Left colon (tissue), 2 donors: Measurements from ENCODE around the gene SLC9C1. TPM values are rescaled to one million over a fixed set of nuclear protein-coding genes. Genes with fewer than 3 reads are reported as not detected.
A peak's percentile ranks its signal among the peaks of the same experiment; 100 is the strongest.

Source experiments
- ATAC-seq: fragments of 200-7000 bp; cut with Tn5 transposase; one replicate; pipeline ENCODE4 v1.9.1; 2020; ENCODE audit warnings: mild to moderate bottlenecking, moderate library complexity
- DNase-seq, 2 donors: peaks; one replicate each; pipeline ENCODE4 v3.0.0-alpha.2; 2020
- intact Hi-C, 2 donors: fragments of 100-400 bp; cut with DNase I in 1 of 2; cut with micrococcal nuclease in 1 of 2; formaldehyde crosslinking; loops; one replicate each; pipeline versions ENCODE4 v1.11.2 to v1.14.0; 2022; cut with DNase I, micrococcal nuclease
- total RNA-seq, 2 donors: library from RNA; stranded (reverse); fragmentation: NEBNext Ultra II Directional; extraction: Animal tissue kit (Norgen Biotek cat#: 25700); gene quantifications; one replicate each; pipeline ENCODE4 v1.2.1, GENCODE V29; 2021
- donor health status: DM: no; HTN: no; CAD: no.
- donor health status: DM: yes; HTN: yes; CAD: no.

SLC9C1 gene
- total RNA-seq, 2 donors from 2014 or later: 0.43 to 0.45 TPM

- DNase-seq (no peak), ATAC-seq (no peak)
- intact Hi-C loops: no loop called here
These were observed 20.6 kb upstream of the SLC9C1 start for GRCh38 chr3:112314649-112315048.

- DNase-seq: no peak
- intact Hi-C loops: no loop called here
- ATAC-seq: no peak
These were observed 14.3 kb upstream of the SLC9C1 start for GRCh38 chr3:112308151-112308911.

GRCh38 chr3:112307557-112307956 is 13.5 kb upstream of the SLC9C1 start:
- DNase-seq: no peak
- no peak for ATAC-seq
- intact Hi-C loops: no loop called here

GRCh38 chr3:112306825-112307224 is 12.8 kb upstream of the SLC9C1 start:
- intact Hi-C loops: no loop called here
- no peak for ATAC-seq
- DNase-seq: no peak

DNA sequence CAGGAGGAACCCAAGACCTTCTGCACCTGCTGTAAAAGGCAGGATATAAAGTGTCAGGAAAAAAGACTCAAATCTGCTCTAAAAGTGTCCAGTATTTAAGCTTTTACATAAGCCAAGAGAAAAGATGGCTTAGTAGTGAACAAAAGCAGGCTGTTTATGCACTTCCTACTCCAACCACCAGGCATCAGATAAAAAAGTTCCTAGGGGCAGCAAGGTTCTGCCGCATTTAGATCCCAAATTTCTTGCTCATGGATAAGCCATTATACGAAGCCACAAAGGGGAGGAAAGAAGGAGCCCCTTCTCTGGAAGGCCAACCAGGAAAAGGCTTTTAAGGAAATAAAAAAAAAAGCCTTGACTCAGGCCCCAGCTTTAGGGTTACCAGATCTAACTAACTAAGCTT is 10.6 kb upstream of the SLC9C1 start:
- intact Hi-C loops: no loop called here
- ATAC-seq (no peak), DNase-seq (no peak)

DNA sequence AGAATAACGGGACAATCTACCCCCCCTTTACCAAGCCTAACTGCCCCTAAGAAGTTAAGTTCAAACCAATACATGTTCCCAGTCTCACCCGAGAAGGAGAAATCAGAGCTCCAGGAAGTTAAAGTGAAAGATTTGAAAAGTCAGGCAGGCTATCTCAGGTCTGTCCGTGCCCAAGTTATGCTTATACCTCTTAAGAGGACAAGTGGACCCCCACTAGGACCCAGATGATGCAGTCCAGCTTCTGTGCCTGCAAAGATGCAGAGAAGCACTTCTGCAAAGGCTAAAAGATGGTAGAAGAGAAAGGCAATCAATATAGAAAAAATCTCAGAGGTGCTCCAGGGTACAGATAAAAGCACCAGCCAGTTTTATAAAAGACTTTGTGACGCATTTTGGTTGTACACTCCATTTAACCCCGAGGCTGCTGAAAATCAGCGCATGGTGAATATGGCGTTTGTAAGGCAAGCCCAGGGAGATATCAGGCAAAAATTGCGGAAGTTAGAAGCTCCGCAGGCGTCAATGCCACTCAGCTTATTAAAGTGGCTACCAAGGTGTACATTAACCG is 9.8 kb upstream of the SLC9C1 start:
- intact Hi-C loops: no loop called here
- DNase-seq: no peak
- ATAC-seq: peak; percentile 39

DNA sequence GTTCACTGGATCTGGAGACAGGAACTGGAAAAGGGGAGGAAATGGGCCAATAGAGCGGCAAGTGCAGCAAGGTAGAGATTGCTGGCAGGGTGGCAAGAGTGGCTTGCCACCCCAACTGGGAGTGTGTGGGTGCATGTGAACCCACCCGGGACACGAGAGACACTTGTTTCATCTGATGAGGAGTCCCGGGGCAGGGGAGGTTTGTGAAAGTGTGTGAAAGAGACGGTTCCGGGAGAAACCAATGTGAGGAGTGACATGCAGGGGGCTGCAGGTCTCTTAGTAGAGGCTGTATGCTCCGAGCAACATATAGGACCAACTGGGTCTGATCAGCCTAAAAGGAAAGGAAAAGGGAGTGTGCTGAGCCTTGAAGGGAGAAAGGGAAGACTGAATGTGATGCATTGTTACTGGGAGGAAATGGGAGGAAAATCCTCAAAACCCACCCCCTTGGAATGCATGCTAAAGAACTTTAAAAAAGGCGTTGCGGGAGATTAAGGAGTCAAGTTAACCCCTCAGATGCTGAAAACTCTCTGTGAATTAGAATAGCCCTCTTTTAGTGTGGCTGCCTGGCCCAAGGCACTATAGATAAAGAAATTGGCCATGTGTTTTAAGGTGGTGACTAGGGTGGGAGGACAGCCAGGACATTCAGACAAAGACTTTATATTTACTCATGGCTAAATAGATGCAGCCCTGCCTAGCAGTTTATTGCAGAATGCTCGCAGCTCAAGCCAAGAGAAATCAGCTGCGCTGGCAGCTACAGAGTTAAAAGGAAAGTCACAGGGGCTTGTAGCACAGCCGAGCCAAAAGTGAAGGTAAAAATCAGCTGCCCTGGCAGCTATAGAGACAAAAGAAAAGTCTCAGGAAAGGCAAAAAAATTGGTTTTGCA is 9.1 kb upstream of the SLC9C1 start:
- ATAC-seq: peak; percentile 35
- DNase-seq: no peak
- intact Hi-C loops: no loop called here

GRCh38 chr3:112302150-112302830 is 8.3 kb upstream of the SLC9C1 start:
- intact Hi-C loops: no loop called here
- DNase-seq: no peak

GRCh38 chr3:112298781-112299180 is 4.8 kb upstream of the SLC9C1 start:
- intact Hi-C loops: loop anchor here in 1 of 2 donors (10.0 kb wide), 1 partner anchor 216 kb away; no protein-coding TSS in a partner anchor
- no peak for ATAC-seq
- no peak for DNase-seq

More at GRCh38 chr3:112302150-112302830, 8.3 kb upstream of the SLC9C1 start:
- ATAC-seq: no peak

GRCh38 chr3:112297714-112298113 is 3.7 kb upstream of the SLC9C1 start:
- ATAC-seq (no peak), DNase-seq (no peak)
- intact Hi-C loops: loop anchor here in 1 of 2 donors (10.0 kb wide), 1 partner anchor 217 kb away; no protein-coding TSS in a partner anchor

- intact Hi-C loops: no loop called here
These were observed 5.0 kb downstream of the SLC9C1 start for GRCh38 chr3:112289011-112289410.

GRCh38 chr3:112280266-112280665 is 13.8 kb downstream of the SLC9C1 start:
- DNase-seq (no peak), ATAC-seq (no peak)
- intact Hi-C loops: no loop called here

More at GRCh38 chr3:112289011-112289410, 5.0 kb downstream of the SLC9C1 start:
- DNase-seq: no peak
- ATAC-seq: no peak

DNA sequence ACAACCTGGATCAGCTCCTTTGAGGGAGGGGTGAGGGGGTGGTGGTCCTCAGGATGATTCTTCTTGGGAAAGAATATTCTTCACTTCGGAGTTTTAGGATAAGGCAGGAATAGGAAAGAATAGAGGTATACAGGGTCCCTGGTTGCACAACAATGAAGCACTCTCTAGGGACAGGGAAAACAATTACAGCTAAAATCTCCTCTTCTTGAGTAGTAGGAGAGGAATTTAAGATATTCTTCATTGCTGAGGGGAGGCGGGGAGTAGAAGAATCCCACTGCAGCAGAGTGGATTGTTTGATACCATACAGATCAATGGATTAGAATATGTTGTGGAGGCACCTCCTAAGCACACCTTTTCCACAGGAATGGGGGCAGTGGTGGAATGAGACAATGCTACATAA is 20.5 kb downstream of the SLC9C1 start:
- no peak for ATAC-seq
- intact Hi-C loops: no loop called here
- DNase-seq: no peak

- ATAC-seq (no peak), DNase-seq (no peak)
- intact Hi-C loops: no loop called here
These were observed 32.3 kb downstream of the SLC9C1 start for GRCh38 chr3:112261742-112262141.

DNA sequence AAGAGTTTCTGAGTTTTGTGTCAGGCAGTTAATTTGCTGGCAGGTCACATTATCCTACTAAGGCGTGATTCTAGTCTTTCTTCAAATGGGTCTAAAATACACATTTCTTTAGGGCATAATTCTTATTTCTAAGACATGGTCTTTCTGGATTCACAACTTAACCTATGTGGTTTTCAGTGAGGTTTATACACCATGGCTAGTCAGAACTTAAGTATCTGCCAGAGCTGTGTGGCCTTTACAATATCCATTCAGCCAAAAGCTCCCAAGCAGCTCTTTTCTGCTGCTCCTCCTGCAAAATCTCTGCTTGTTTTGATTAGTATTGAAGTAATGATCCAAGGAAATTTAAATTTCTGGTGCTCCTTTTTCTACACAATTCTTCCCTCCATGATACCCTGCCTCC is 33.5 kb downstream of the SLC9C1 start:
- ATAC-seq (no peak), DNase-seq (no peak)
- intact Hi-C loops: no loop called here

DNA sequence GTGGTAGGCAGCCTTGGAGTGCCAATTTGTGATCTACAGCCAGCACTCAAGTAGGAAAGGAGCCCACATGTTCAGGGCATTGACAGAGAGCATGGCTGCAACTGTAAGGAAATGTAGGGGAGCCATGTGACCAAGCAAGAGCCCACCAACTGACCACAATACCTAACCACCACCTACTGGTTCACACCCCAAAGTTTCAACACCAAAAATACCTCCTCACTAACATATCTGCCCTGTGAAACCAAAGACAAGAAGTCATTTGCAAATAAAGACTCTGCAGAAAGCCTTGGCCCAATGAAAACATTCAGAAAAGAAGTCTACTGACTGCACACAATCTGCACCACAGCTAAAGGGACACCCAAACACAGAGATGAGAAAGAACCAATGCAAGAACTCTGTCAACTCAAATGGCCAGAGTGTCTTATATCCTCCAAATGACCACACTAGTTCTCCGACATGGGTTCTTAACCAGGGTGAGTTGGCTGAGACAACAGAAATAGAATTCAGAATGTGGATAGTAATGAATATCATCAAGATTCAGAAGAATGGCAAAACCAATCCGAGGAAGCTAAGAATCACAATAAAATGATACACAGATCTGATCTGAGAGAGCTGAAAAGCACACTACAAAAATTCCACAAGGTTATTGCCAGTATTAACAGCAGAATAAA is 40.6 kb downstream of the SLC9C1 start:
- no peak for DNase-seq
- ATAC-seq: no peak
- intact Hi-C loops: no loop called here

- intact Hi-C loops: no loop called here
- ATAC-seq (no peak), DNase-seq (no peak)
These were observed 46.1 kb downstream of the SLC9C1 start for GRCh38 chr3:112247900-112248299.

GRCh38 chr3:112247350-112247749 is 46.7 kb downstream of the SLC9C1 start:
- no peak for ATAC-seq
- DNase-seq: no peak
- intact Hi-C loops: no loop called here

DNA sequence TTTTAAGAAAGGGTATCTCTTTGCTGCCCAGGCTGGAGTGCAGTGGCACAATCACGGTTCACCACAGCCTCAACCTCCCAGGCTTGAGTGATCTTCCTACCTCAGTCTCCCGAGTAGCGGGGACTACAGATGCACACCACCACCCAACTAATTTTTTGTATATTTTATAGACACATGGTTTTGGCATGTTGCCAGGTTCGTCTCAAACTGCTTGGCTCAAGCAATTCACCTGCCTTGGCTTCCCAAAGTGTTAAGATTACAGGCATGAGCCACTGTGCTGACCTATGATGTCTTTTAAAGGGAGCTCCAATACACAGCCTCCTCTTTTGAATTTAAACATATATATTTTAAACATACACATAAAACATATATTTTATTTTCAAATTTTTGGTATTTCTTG is 60.9 kb downstream of the SLC9C1 start:
- no peak for DNase-seq
- no peak for ATAC-seq
- intact Hi-C loops: no loop called here
